ENCODE measurements around the gene SYTL4.
A peak's percentile ranks its signal among the peaks of the same experiment; 100 is the strongest.

SYTL4 gene

DNA sequence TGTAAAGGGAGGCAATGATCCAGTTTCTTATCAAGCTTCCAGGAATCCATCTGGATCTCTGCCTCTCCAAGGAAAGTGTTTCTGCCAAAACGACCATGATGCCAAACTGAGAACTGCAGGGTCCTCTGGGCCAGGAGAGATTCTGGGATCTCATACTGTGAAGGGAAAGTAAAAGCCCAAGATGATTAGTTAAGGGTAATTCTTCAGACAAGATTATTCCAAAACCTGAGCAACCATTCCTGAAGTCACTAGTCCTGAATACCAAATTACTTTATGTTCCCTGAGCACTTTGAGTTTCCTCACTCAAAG lies 46.0 kb downstream of the SYTL4 start:
- WGBS, 2 donors (ENCODE audit: extremely low coverage in 2 of 2, insufficient read length in 2 of 2, insufficient replicate concordance in 1 of 2): no CpG with 5 or more reads among the region's 1 CpG

DNA sequence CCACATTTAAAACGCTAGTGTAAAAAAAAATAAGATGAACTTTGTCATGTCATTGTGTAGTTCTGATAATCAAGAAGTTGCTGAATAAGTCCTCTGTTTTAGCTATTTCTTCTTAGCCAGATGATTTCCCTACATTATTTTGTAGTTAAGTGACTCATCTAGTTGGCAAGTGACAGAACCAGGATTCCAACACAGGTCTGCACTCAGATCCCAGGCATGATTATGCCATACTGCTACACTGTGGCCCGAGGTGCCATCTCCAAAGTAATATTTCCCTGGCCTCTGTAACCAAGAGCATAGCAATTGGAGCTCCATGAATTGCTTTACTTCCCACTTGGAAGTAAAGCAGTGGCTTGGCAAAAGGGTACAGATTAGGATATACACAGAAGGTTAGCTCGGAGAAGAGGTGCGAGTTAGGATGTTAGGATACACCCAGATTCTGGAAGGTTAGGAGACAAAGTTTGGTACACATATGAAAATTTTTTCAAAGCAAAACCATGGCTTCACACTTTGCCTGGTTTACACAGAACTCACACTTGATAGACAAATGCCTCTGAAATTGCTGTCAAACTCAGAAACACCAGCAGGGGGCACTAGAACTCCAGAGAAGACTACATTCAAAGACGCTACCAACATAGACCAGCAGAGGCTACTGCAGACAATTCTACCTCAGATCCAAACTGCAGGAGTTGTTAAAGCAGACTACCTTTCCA lies 46.5 kb downstream of the SYTL4 start:
- DNase-seq (ENCODE audit: low spot score): peak; percentile 70
- WGBS, 2 donors (ENCODE audit: extremely low coverage in 2 of 2, insufficient read length in 2 of 2, insufficient replicate concordance in 1 of 2): no CpG with 5 or more reads among the region's 5 CpGs
- no peak overlapping the region for H2AK5ac ChIP-seq (ENCODE audit: low read depth, low read length)

More for the DNA sequence above, 46.0 kb downstream of the SYTL4 start:
- Histone ChIP-seq H3K9ac (ENCODE audit: low read depth, low read length, poor library complexity) (no peak overlapping the region), H2BK120ac (ENCODE audit: low read depth, low read length) (no peak overlapping the region), H2AFZ (ENCODE audit: low read length) (no peak overlapping the region), H4K8ac (ENCODE audit: low read depth, low read length) (no peak overlapping the region), H2BK5ac (ENCODE audit: low read length) (no peak overlapping the region), H3K23ac (ENCODE audit: low read depth, low read length, poor library complexity) (no peak overlapping the region), H3K14ac (ENCODE audit: low read length) (no peak overlapping the region), H3K4me1 (ENCODE audit: control insufficient read depth in 2 of 2, insufficient read depth in 1 of 2, low read depth in 1 of 2, low read length in 2 of 2) (no peaks in the 10 kb centered on the region), H3K18ac (ENCODE audit: low read length) (no peak overlapping the region), H3K4me2 (ENCODE audit: insufficient read depth, low read length, poor library complexity, severe bottlenecking) (no peak overlapping the region), H3K36me3 (replicated peaks in 1 of 2; ENCODE audit: control insufficient read depth in 2 of 2, insufficient read depth in 2 of 2, low read length in 2 of 2) (no peaks in the 10 kb centered on the region), H2BK15ac (ENCODE audit: low read length) (no peak overlapping the region), H3K9me3 (replicated peaks in 1 of 2; ENCODE audit: control insufficient read depth in 2 of 2, insufficient read depth in 1 of 2, low read depth in 1 of 2, low read length in 2 of 2) (no peaks in the 10 kb centered on the region), H2BK12ac (ENCODE audit: low read length) (no peak overlapping the region), H3K4me3 (ENCODE audit: low read length in 2 of 2) (no peak overlapping the region), H3K27ac (replicated peaks; ENCODE audit: low read length) (no peak overlapping the region), H3K4ac (ENCODE audit: low read length) (no peak overlapping the region), H3K27me3 (ENCODE audit: control insufficient read depth in 3 of 3, insufficient read depth in 3 of 3, low read depth in 1 of 3, low read length in 3 of 3) (no peaks in the 10 kb centered on the region), H2AK5ac (ENCODE audit: low read depth, low read length) (no peak overlapping the region), H4K91ac (ENCODE audit: low read depth, low read length, poor library complexity) (no peak overlapping the region), H3K79me1 (ENCODE audit: low read depth, low read length) (no peaks in the 10 kb centered on the region)
- DNase-seq (ENCODE audit: low spot score): no peak

DNA sequence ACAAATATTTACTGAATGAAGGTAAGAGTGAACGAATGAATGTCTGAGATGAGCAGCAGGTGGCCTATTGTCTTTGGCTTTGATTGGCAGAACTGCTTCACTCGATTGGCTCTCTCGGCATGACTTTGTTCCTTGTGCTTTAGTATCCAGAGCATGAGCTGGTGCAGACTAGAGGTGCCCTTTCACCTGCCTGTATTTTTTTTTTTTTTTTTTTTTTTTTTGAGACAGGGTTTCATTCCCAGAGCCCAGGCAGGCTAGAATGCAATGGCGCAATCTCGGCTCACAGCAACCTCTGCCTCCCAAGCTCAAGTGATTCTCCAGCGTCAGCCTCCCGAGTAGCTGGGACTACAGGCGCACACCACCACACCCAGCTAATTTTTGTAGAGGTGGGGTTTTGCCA lies 49.0 kb downstream of the SYTL4 start:
- H2AK5ac ChIP-seq (ENCODE audit: low read depth, low read length): no peak overlapping the region
- H3K4ac ChIP-seq (ENCODE audit: low read length): no peak overlapping the region
- H2BK15ac ChIP-seq (ENCODE audit: low read length): no peak overlapping the region
- no peaks in the 10 kb centered on the region for H3K79me1 ChIP-seq (ENCODE audit: low read depth, low read length)
- peaks cover 0 to 2% (median 0%) of the 10 kb centered on the region in 3 experiments for H3K27me3 ChIP-seq (ENCODE audit: control insufficient read depth in 3 of 3, insufficient read depth in 3 of 3, low read depth in 1 of 3, low read length in 3 of 3)
- no peak overlapping the region for H2AFZ ChIP-seq (ENCODE audit: low read length)
- no peak overlapping the region for H4K91ac ChIP-seq (ENCODE audit: low read depth, low read length, poor library complexity)
- H3K23ac ChIP-seq (ENCODE audit: low read depth, low read length, poor library complexity): no peak overlapping the region
- H3K14ac ChIP-seq (ENCODE audit: low read length): no peak overlapping the region
- no peaks in the 10 kb centered on the region for H3K4me1 ChIP-seq (ENCODE audit: control insufficient read depth in 2 of 2, insufficient read depth in 1 of 2, low read depth in 1 of 2, low read length in 2 of 2)
- H3K4me3 ChIP-seq (ENCODE audit: low read length in 2 of 2): no peak overlapping the region
- no peak for DNase-seq (ENCODE audit: low spot score)
- H3K36me3 ChIP-seq (replicated peaks in 1 of 2; ENCODE audit: control insufficient read depth in 2 of 2, insufficient read depth in 2 of 2, low read length in 2 of 2): no peaks in the 10 kb centered on the region
- H3K9ac ChIP-seq (ENCODE audit: low read depth, low read length, poor library complexity): no peak overlapping the region
- no peak overlapping the region for H3K18ac ChIP-seq (ENCODE audit: low read length)
- H3K9me3 ChIP-seq (replicated peaks in 1 of 2; ENCODE audit: control insufficient read depth in 2 of 2, insufficient read depth in 1 of 2, low read depth in 1 of 2, low read length in 2 of 2): no peaks in the 10 kb centered on the region
- H2BK12ac ChIP-seq (ENCODE audit: low read length): no peak overlapping the region
- H3K4me2 ChIP-seq (ENCODE audit: insufficient read depth, low read length, poor library complexity, severe bottlenecking): no peak overlapping the region
- no peak overlapping the region for H3K27ac ChIP-seq (replicated peaks; ENCODE audit: low read length)
- no CpG with 5 or more reads among the region's 8 CpGs for WGBS, 2 donors (ENCODE audit: extremely low coverage in 2 of 2, insufficient read length in 2 of 2, insufficient replicate concordance in 1 of 2)
- no peak overlapping the region for H4K8ac ChIP-seq (ENCODE audit: low read depth, low read length)
- no peak overlapping the region for H2BK5ac ChIP-seq (ENCODE audit: low read length)
- no peak overlapping the region for H2BK120ac ChIP-seq (ENCODE audit: low read depth, low read length)

More for the DNA sequence above, 46.5 kb downstream of the SYTL4 start:
- H3K36me3 ChIP-seq (replicated peaks in 1 of 2; ENCODE audit: control insufficient read depth in 2 of 2, insufficient read depth in 2 of 2, low read length in 2 of 2): no peaks in the 10 kb centered on the region
- no peak overlapping the region for H3K4me2 ChIP-seq (ENCODE audit: insufficient read depth, low read length, poor library complexity, severe bottlenecking)
- H2BK5ac ChIP-seq (ENCODE audit: low read length): no peak overlapping the region
- no peak overlapping the region for H3K4ac ChIP-seq (ENCODE audit: low read length)
- H4K91ac ChIP-seq (ENCODE audit: low read depth, low read length, poor library complexity): no peak overlapping the region
- no peak overlapping the region for H2AFZ ChIP-seq (ENCODE audit: low read length)
- H3K4me1 ChIP-seq (ENCODE audit: control insufficient read depth in 2 of 2, insufficient read depth in 1 of 2, low read depth in 1 of 2, low read length in 2 of 2): no peaks in the 10 kb centered on the region
- H3K9ac ChIP-seq (ENCODE audit: low read depth, low read length, poor library complexity): no peak overlapping the region
- H2BK15ac ChIP-seq (ENCODE audit: low read length): no peak overlapping the region
- no peak overlapping the region for H3K18ac ChIP-seq (ENCODE audit: low read length)
- no peak overlapping the region for H2BK12ac ChIP-seq (ENCODE audit: low read length)
- H3K23ac ChIP-seq (ENCODE audit: low read depth, low read length, poor library complexity): no peak overlapping the region
- no peak overlapping the region for H3K4me3 ChIP-seq (ENCODE audit: low read length in 2 of 2)
- H4K8ac ChIP-seq (ENCODE audit: low read depth, low read length): no peak overlapping the region
- no peak overlapping the region for H2BK120ac ChIP-seq (ENCODE audit: low read depth, low read length)
- no peak overlapping the region for H3K27ac ChIP-seq (replicated peaks; ENCODE audit: low read length)
- H3K79me1 ChIP-seq (ENCODE audit: low read depth, low read length): no peaks in the 10 kb centered on the region
- no peaks in the 10 kb centered on the region for H3K9me3 ChIP-seq (replicated peaks in 1 of 2; ENCODE audit: control insufficient read depth in 2 of 2, insufficient read depth in 1 of 2, low read depth in 1 of 2, low read length in 2 of 2)
- no peaks in the 10 kb centered on the region for H3K27me3 ChIP-seq (ENCODE audit: control insufficient read depth in 3 of 3, insufficient read depth in 3 of 3, low read depth in 1 of 3, low read length in 3 of 3)
- no peak overlapping the region for H3K14ac ChIP-seq (ENCODE audit: low read length)

DNA sequence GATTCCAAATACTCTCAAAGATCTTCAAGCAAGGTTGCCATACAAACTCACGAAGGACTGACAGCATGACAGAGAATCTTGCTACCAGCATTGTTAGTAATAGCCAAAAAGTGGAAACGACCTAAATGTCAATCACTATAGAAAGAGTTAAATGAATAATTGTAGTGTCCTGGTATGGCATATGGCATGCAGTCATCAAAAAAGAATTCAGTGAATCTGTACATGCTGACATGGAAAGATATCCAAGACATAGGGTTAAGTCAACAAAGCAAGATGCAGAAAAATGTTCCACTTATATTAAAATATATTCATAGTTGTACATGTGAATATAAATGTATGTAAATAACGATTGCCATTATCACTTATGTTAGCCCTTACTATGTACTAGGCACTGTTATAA lies 50.3 kb downstream of the SYTL4 start:
- Histone ChIP-seq H3K9ac (ENCODE audit: low read depth, low read length, poor library complexity) (no peak overlapping the region), H3K4me3 (ENCODE audit: low read length in 2 of 2) (no peak overlapping the region), H2AFZ (ENCODE audit: low read length) (no peak overlapping the region), H3K9me3 (replicated peaks in 1 of 2; ENCODE audit: control insufficient read depth in 2 of 2, insufficient read depth in 1 of 2, low read depth in 1 of 2, low read length in 2 of 2) (no peaks in the 10 kb centered on the region), H3K27me3 (ENCODE audit: control insufficient read depth in 3 of 3, insufficient read depth in 3 of 3, low read depth in 1 of 3, low read length in 3 of 3) (peaks cover 0 to 5% (median 0%) of the 10 kb centered on the region in 3 experiments), H4K91ac (ENCODE audit: low read depth, low read length, poor library complexity) (no peak overlapping the region), H2BK12ac (ENCODE audit: low read length) (no peak overlapping the region), H3K4me1 (ENCODE audit: control insufficient read depth in 2 of 2, insufficient read depth in 1 of 2, low read depth in 1 of 2, low read length in 2 of 2) (no peaks in the 10 kb centered on the region), H2BK120ac (ENCODE audit: low read depth, low read length) (no peak overlapping the region), H3K27ac (replicated peaks; ENCODE audit: low read length) (no peak overlapping the region), H3K79me1 (ENCODE audit: low read depth, low read length) (no peaks in the 10 kb centered on the region), H3K4ac (ENCODE audit: low read length) (no peak overlapping the region), H2BK5ac (ENCODE audit: low read length) (no peak overlapping the region), H3K18ac (ENCODE audit: low read length) (no peak overlapping the region), H2AK5ac (ENCODE audit: low read depth, low read length) (no peak overlapping the region), H3K36me3 (replicated peaks in 1 of 2; ENCODE audit: control insufficient read depth in 2 of 2, insufficient read depth in 2 of 2, low read length in 2 of 2) (no peaks in the 10 kb centered on the region), H3K23ac (ENCODE audit: low read depth, low read length, poor library complexity) (no peak overlapping the region), H3K14ac (ENCODE audit: low read length) (no peak overlapping the region), H2BK15ac (ENCODE audit: low read length) (no peak overlapping the region), H3K4me2 (ENCODE audit: insufficient read depth, low read length, poor library complexity, severe bottlenecking) (no peak overlapping the region), H4K8ac (ENCODE audit: low read depth, low read length) (no peak overlapping the region)
- no CpG with 5 or more reads among the region's 3 CpGs for WGBS, 2 donors (ENCODE audit: extremely low coverage in 2 of 2, insufficient read length in 2 of 2, insufficient replicate concordance in 1 of 2)
- DNase-seq (ENCODE audit: low spot score): no peak

Data from neuronal stem cell (in vitro differentiated cells).